Caco-2 (cell line): ENCODE results near the gene SIK2. TPM values are rescaled to one million over a fixed set of nuclear protein-coding genes. Genes with fewer than 3 reads are reported as not detected.

ENCODE experiments used
- BruUV-seq: library from RNA; stranded (reverse); fragments of 400-500 nt; replicated peaks from 2 replicates; lab custom pipeline; 2021; lab: Mats Ljungman, UMichigan
- CTCF ChIA-PET: fragments of 300-600 bp; sonication (Branson Sonifier 250); formaldehyde crosslinking; loops from one replicate; lab custom pipeline; 2022; ENCODE audit warnings: antibody characterized with exemption; lab: Charles Lee
- POLR2A ChIA-PET: fragments of 300-600 bp; sonication (Branson Sonifier 250); formaldehyde crosslinking; loops from one replicate; lab custom pipeline; 2022; ENCODE audit warnings: antibody characterized with exemption; lab: Charles Lee
- DNase-seq, 2 experiments: peaks; one replicate each; pipeline versions ENCODE4 v3.0.0 to v3.0.0-alpha.2; 2020 to 2022
- H3K27me3 ChIP-seq: replicated peaks from 2 replicates; pipeline ENCODE4 v1.6.0; 2011; ENCODE audit warnings: low read length; ENCODE audit not compliant: control insufficient read depth, insufficient read depth
- H3K36me3 ChIP-seq: 2 replicates; pipeline ENCODE4 v1.5.1; 2011; ENCODE audit warnings: low read length; ENCODE audit not compliant: control insufficient read depth, insufficient read depth
- H3K4me1 ChIP-seq: fragments of 250-450 bp; sonication (Bioruptor Pico); 2 replicates; pipeline ENCODE4 v1.5.1; 2020; ENCODE audit warnings: mild to moderate bottlenecking
- H3K4me3 ChIP-seq: 2 replicates; pipeline ENCODE4 v1.5.1; 2011; ENCODE audit warnings: low read depth, mild to moderate bottlenecking, control low read depth, low read length
- H3K9me3 ChIP-seq: fragments of 250-450 bp; sonication (Bioruptor Pico); 2 replicates; pipeline ENCODE4 v1.5.1; 2020; ENCODE audit warnings: mild to moderate bottlenecking, moderate library complexity
- H3K27ac Mint-ChIP-seq: one replicate; pipeline ENCODE4 v1.8.0; 2022; ENCODE audit warnings: mixed read lengths; ENCODE audit not compliant: unreplicated experiment
- H3K27me3 Mint-ChIP-seq: one replicate; pipeline ENCODE4 v1.8.0; 2022; ENCODE audit warnings: mixed read lengths; ENCODE audit not compliant: insufficient read depth, unreplicated experiment
- H3K36me3 Mint-ChIP-seq: one replicate; pipeline ENCODE4 v1.8.0; 2022; ENCODE audit warnings: mild to moderate bottlenecking, mixed read lengths; ENCODE audit not compliant: insufficient read depth, unreplicated experiment
- H3K4me1 Mint-ChIP-seq: one replicate; pipeline ENCODE4 v1.8.0; 2022; ENCODE audit warnings: low read depth, mixed read lengths; ENCODE audit not compliant: unreplicated experiment
- H3K4me3 Mint-ChIP-seq: one replicate; pipeline ENCODE4 v1.8.0; 2022; ENCODE audit warnings: mild to moderate bottlenecking, moderate library complexity, mixed read lengths; ENCODE audit not compliant: unreplicated experiment
- H3K9me3 Mint-ChIP-seq: one replicate; pipeline ENCODE4 v1.8.0; 2022; ENCODE audit warnings: mixed read lengths; ENCODE audit not compliant: unreplicated experiment
- intact Hi-C: fragments of 100-400 bp; cut with micrococcal nuclease; formaldehyde crosslinking; loops from one replicate; pipeline ENCODE4 v1.10.0; 2022; ENCODE audit not compliant: unreplicated experiment
- total RNA-seq: library from RNA; stranded (reverse); gene quantifications from 2 replicates; pipeline ENCODE4 v1.2.3, GENCODE V29; 2022
- TF ChIP-seq, protein P1 (sequence below), 2 experiments: fragments of 200-600 bp in 1 of 2; IDR thresholded peaks; 1 replicate in 1 of 2; 2 replicates in 1 of 2; pipeline versions ENCODE4 v1.5.1 to v1.8.0; 2011 to 2022; ENCODE audit warnings: antibody characterized with exemption in 1 of 2, control low read depth in 1 of 2, inconsistent platforms in 1 of 2, low read depth in 1 of 2, low read length in 1 of 2, mild to moderate bottlenecking in 1 of 2, moderate library complexity in 1 of 2; ENCODE audit not compliant: insufficient read depth in 1 of 2, severe bottlenecking in 1 of 2, unreplicated experiment in 1 of 2

SIK2 gene
- total RNA-seq, 1 experiment from 2014 or later = 40.2 TPM

DNA sequence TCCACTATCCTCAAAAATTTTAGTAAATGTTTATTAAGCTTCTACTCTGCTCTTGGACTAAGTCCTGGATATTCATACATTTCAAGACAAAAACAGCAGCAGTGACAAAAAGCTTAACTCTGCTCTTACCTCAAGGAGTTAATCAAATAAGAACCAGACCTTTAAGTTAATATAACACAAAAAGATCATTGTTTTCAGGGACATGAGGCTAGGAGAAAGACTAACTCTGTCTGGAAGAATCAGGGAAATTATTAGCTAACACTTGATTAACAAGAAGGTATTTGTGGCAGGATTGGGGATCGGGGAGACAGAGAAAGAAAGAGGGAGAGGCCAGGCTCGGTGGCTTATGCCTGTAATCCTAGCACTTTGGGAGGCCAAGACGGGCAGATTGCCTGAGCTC is 89.5 kb downstream of the SIK2 start:
- Histone ChIP-seq H3K27me3 (no peaks in the 10 kb centered on the region), H3K36me3 (peaks cover 4% of the 10 kb centered on the region; the same call in 1 of the 2 replicates), H3K4me3 (no peak overlapping the region), H3K4me1 (0 out of 2 replicates have a peak, but pooled peaks cover 7% of the 10 kb centered on the region), H3K9me3 (no peaks in the 10 kb centered on the region)
- no peak overlapping the region for H3K27ac Mint-ChIP-seq
- TF ChIP-seq, protein P1, sequence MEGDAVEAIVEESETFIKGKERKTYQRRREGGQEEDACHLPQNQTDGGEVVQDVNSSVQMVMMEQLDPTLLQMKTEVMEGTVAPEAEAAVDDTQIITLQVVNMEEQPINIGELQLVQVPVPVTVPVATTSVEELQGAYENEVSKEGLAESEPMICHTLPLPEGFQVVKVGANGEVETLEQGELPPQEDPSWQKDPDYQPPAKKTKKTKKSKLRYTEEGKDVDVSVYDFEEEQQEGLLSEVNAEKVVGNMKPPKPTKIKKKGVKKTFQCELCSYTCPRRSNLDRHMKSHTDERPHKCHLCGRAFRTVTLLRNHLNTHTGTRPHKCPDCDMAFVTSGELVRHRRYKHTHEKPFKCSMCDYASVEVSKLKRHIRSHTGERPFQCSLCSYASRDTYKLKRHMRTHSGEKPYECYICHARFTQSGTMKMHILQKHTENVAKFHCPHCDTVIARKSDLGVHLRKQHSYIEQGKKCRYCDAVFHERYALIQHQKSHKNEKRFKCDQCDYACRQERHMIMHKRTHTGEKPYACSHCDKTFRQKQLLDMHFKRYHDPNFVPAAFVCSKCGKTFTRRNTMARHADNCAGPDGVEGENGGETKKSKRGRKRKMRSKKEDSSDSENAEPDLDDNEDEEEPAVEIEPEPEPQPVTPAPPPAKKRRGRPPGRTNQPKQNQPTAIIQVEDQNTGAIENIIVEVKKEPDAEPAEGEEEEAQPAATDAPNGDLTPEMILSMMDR (IDR thresholded peaks at IDR 0.05; ENCODE audit: insufficient read depth in 1 of 2, low read depth in 1 of 2, low read length in 1 of 2, severe bottlenecking in 1 of 2, unreplicated experiment in 1 of 2) = no peak
- ChIA-PET POLR2A (no interaction called here), CTCF (interaction anchor here (0.7 kb wide), 1 partner anchor 65 kb away, joined by 3 read pairs; no protein-coding TSS in a partner anchor)
- no peaks in the 10 kb centered on the region for H3K27me3 Mint-ChIP-seq
- peaks cover 25% of the 10 kb centered on the region for H3K4me1 Mint-ChIP-seq
- no peak for DNase-seq
- no peaks in the 10 kb centered on the region for H3K9me3 Mint-ChIP-seq
- no peak overlapping the region for H3K4me3 Mint-ChIP-seq
- BruUV-seq = no TSS peak
- intact Hi-C loops = no loop called here
- H3K36me3 Mint-ChIP-seq = peaks cover 16% of the 10 kb centered on the region

DNA sequence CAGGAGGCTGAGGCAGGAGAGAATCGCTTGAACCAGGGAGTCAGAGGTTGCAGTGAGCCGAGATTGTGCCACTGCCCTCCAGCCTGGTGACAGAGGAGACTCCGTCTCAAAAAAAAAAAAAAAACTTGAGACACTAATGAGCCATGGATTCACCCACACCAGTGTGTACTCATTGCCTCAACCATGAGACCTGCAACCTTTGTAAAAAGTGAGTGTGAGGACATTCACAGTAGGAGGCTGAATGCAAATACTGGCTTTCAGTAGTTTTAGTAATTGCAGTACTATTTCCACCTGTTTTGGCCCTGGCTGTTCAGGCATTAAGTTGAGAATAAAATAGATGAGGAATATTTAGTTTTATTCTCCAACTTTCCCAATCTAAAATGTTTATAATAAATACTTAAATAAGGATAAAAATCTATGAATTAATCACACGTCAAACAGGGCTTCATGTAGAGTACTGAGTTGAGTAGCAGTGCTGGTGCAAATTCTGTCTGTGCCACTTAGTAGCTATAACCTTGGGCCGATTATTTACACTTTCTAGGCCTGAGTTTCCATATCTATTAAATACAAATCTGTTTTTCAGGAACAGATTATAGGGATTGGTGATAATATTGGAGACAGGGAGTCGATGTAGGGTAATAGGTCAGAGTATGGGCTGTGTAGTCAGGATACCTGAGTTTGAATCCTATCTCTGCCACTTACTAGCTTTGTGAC is 91.1 kb downstream of the SIK2 start:
- Mint-ChIP-seq H3K4me1 (peaks cover 20% of the 10 kb centered on the region), H3K27me3 (no peaks in the 10 kb centered on the region), H3K27ac (no peak overlapping the region), H3K9me3 (no peaks in the 10 kb centered on the region), H3K4me3 (no peak overlapping the region), H3K36me3 (peaks cover 8% of the 10 kb centered on the region)
- intact Hi-C loops = no loop called here
- no peaks in the 10 kb centered on the region for H3K27me3 ChIP-seq
- DNase-seq = no peak
- H3K4me1 ChIP-seq = 0 out of 2 replicates have a peak, but pooled peaks cover 7% of the 10 kb centered on the region
- H3K9me3 ChIP-seq = no peaks in the 10 kb centered on the region
- no TSS peak for BruUV-seq
- ChIA-PET POLR2A (no interaction called here), CTCF (interaction anchor here (0.5 kb wide), 1 partner anchor 86 kb away, joined by 5 read pairs; no protein-coding TSS in a partner anchor)
- 0 out of 2 replicates have a peak, but pooled peaks cover 2% of the 10 kb centered on the region for H3K36me3 ChIP-seq
- no peak overlapping the region for H3K4me3 ChIP-seq
- TF ChIP-seq, protein P1 (IDR thresholded peaks at IDR 0.05; ENCODE audit: insufficient read depth in 1 of 2, low read depth in 1 of 2, low read length in 1 of 2, severe bottlenecking in 1 of 2, unreplicated experiment in 1 of 2) = no peak

DNA sequence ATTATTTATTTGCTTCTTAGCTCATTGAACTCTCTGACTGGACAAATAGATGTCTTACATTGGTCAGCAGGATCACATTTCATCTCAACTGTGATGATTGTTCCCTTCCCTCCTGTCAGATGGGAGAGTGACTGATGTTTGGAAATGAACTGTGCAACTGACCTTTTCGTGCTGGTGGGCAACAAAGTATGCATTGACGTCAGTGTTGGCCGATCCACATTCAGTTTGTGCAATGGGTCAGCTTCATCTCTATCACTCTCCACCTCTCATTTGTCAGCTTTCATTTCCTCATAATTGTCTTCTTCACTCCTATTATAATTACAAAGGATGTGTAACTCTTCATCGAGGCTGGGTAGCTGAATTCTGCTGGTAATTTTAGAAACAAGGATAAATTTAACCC is 92.6 kb downstream of the SIK2 start:
- intact Hi-C loops = no loop called here
- Histone ChIP-seq H3K4me3 (no peak overlapping the region), H3K4me1 (0 out of 2 replicates have a peak, but pooled peaks cover 4% of the 10 kb centered on the region), H3K27me3 (no peaks in the 10 kb centered on the region), H3K9me3 (no peaks in the 10 kb centered on the region), H3K36me3 (0 out of 2 replicates have a peak, but pooled peaks cover 2% of the 10 kb centered on the region)
- BruUV-seq = no TSS peak
- Mint-ChIP-seq H3K9me3 (no peaks in the 10 kb centered on the region), H3K27ac (no peak overlapping the region), H3K36me3 (peaks cover 13% of the 10 kb centered on the region), H3K4me3 (no peak overlapping the region), H3K4me1 (peaks cover 10% of the 10 kb centered on the region), H3K27me3 (no peaks in the 10 kb centered on the region)
- DNase-seq = no peak
- ChIA-PET POLR2A (interaction anchor here (0.7 kb wide), 1 partner anchor 72 kb away, joined by 3 read pairs; no protein-coding TSS in a partner anchor), CTCF (no interaction called here)
- TF ChIP-seq, protein P1 (IDR thresholded peaks at IDR 0.05; ENCODE audit: insufficient read depth in 1 of 2, low read depth in 1 of 2, low read length in 1 of 2, severe bottlenecking in 1 of 2, unreplicated experiment in 1 of 2) = no peak
